H9 (cell line): ENCODE results near the gene ARRB1. TPM values are rescaled to one million over a fixed set of nuclear protein-coding genes. Genes with fewer than 3 reads are reported as not detected.
A peak's percentile ranks its signal among the peaks of the same experiment; 100 is the strongest.

Experiments used
- DNase-seq: peaks from one replicate; pipeline ENCODE4 v3.0.0-alpha.2; 2017
- H2AFZ ChIP-seq: one replicate; pipeline ENCODE4 v1.6.1; 2013; ENCODE audit warnings: mild to moderate bottlenecking, low read length, control low read depth, moderate library complexity
- H2AK5ac ChIP-seq: 2 replicates; pipeline ENCODE4 v1.6.1; 2013; ENCODE audit warnings: low read length, control low read depth, mixed read lengths; ENCODE audit not compliant: insufficient read length
- H2BK120ac ChIP-seq: one replicate; pipeline ENCODE4 v1.6.1; 2013; ENCODE audit warnings: low read depth, mild to moderate bottlenecking, low read length, control low read depth, inconsistent platforms; ENCODE audit not compliant: poor library complexity, severe bottlenecking
- H2BK12ac ChIP-seq: 2 replicates; pipeline ENCODE4 v1.6.1; 2013; ENCODE audit warnings: low read length, control low read depth, mixed read lengths, low read depth; ENCODE audit not compliant: insufficient read length
- H2BK15ac ChIP-seq: 2 replicates; pipeline ENCODE4 v1.6.1; 2013; ENCODE audit warnings: low read depth, low read length, control low read depth
- H2BK20ac ChIP-seq: one replicate; pipeline ENCODE4 v1.6.1; 2013; ENCODE audit warnings: low read depth, mild to moderate bottlenecking, low read length, control low read depth, inconsistent platforms; ENCODE audit not compliant: poor library complexity, severe bottlenecking
- H2BK5ac ChIP-seq: 2 replicates; pipeline ENCODE4 v1.6.1; 2013; ENCODE audit warnings: low read length, control low read depth, mixed read lengths; ENCODE audit not compliant: insufficient read length
- H3K14ac ChIP-seq: 2 replicates; pipeline ENCODE4 v1.6.1; 2013; ENCODE audit warnings: low read length, control low read depth; ENCODE audit not compliant: insufficient read depth
- H3K18ac ChIP-seq: 2 replicates; pipeline ENCODE4 v1.6.1; 2013; ENCODE audit warnings: low read depth, mild to moderate bottlenecking, mixed read lengths, low read length, control low read depth; ENCODE audit not compliant: insufficient read length
- H3K23ac ChIP-seq: 2 replicates; pipeline ENCODE4 v1.6.1; 2013; ENCODE audit warnings: low read length, control low read depth, mixed read lengths, low read depth; ENCODE audit not compliant: insufficient read length
- H3K23me2 ChIP-seq: 2 replicates; pipeline ENCODE4 v1.6.1; 2013; ENCODE audit warnings: low read depth, mild to moderate bottlenecking, mixed read lengths, low read length, control low read depth; ENCODE audit not compliant: insufficient read length, poor library complexity, severe bottlenecking
- H3K27ac ChIP-seq: 2 replicates; pipeline ENCODE4 v1.5.1; 2013; ENCODE audit warnings: low read length, control low read depth, mixed read lengths, low read depth; ENCODE audit not compliant: insufficient read length
- H3K27me3 ChIP-seq: 2 replicates; pipeline ENCODE4 v1.6.1; 2013; ENCODE audit warnings: low read length, control low read depth, inconsistent platforms; ENCODE audit not compliant: insufficient read depth
- H3K4ac ChIP-seq: 2 replicates; pipeline ENCODE4 v1.6.1; 2013; ENCODE audit warnings: low read depth, mild to moderate bottlenecking, control low read depth, inconsistent platforms, low read length, moderate library complexity
- H3K4me1 ChIP-seq: 2 replicates; pipeline ENCODE4 v1.6.1; 2013; ENCODE audit warnings: low read length, control low read depth, inconsistent platforms; ENCODE audit not compliant: insufficient read depth
- H3K4me2 ChIP-seq: 2 replicates; pipeline ENCODE4 v1.6.1; 2013; ENCODE audit warnings: low read length, control low read depth, mixed read lengths; ENCODE audit not compliant: insufficient read length, insufficient read depth
- H3K56ac ChIP-seq: 2 replicates; pipeline ENCODE4 v1.6.1; 2013; ENCODE audit warnings: low read depth, mild to moderate bottlenecking, mixed read lengths, low read length, control low read depth; ENCODE audit not compliant: insufficient read length
- H3K79me1 ChIP-seq: 2 replicates; pipeline ENCODE4 v1.6.1; 2013; ENCODE audit warnings: low read depth, mild to moderate bottlenecking, moderate library complexity, low read length, control low read depth, inconsistent platforms; ENCODE audit not compliant: insufficient read depth, poor library complexity, severe bottlenecking
- H3K79me2 ChIP-seq: 2 replicates; pipeline ENCODE4 v1.6.1; 2013; ENCODE audit warnings: low read length, control low read depth, inconsistent platforms; ENCODE audit not compliant: insufficient read depth
- H3K9ac ChIP-seq: 2 replicates; pipeline ENCODE4 v1.6.1; 2013; ENCODE audit warnings: low read length, control low read depth, mixed read lengths; ENCODE audit not compliant: insufficient read length; ENCODE audit errors: extremely low read depth
- H3K9me3 ChIP-seq: one replicate; pipeline ENCODE4 v1.6.1; 2013; ENCODE audit warnings: low read depth, low read length, inconsistent platforms; ENCODE audit not compliant: control insufficient read depth
- H3T11ph ChIP-seq: one replicate; pipeline ENCODE4 v1.6.1; 2013; ENCODE audit warnings: mild to moderate bottlenecking, low read length, control low read depth, inconsistent platforms
- H4K20me1 ChIP-seq: one replicate; pipeline ENCODE4 v1.6.1; 2013; ENCODE audit not compliant: control insufficient read depth, insufficient read length, insufficient read depth
- H4K5ac ChIP-seq: 2 replicates; pipeline ENCODE4 v1.6.1; 2013; ENCODE audit warnings: low read depth, mild to moderate bottlenecking, mixed read lengths, low read length, control low read depth; ENCODE audit not compliant: insufficient read length
- H4K8ac ChIP-seq: replicated peaks from 2 replicates; pipeline ENCODE4 v1.6.1; 2013; ENCODE audit warnings: low read length, control low read depth, mixed read lengths, low read depth; ENCODE audit not compliant: insufficient read length
- H4K91ac ChIP-seq: 2 replicates; pipeline ENCODE4 v1.6.1; 2013; ENCODE audit warnings: low read depth, mild to moderate bottlenecking, moderate library complexity, mixed read lengths, low read length, control low read depth; ENCODE audit not compliant: insufficient read length
- H3K27ac Mint-ChIP-seq, 3 experiments: 2 replicates in 2 of 3; 3 replicates in 1 of 3; pipeline ENCODE4 v1.8.0; 2020 to 2021; ENCODE audit warnings: mixed read lengths in 3 of 3, mild to moderate bottlenecking in 1 of 3, moderate library complexity in 1 of 3
- H3K27me3 Mint-ChIP-seq: 2 replicates; pipeline ENCODE4 v1.8.0; 2021; ENCODE audit warnings: low read depth, mild to moderate bottlenecking, moderate library complexity, mixed read lengths
- H3K36me3 Mint-ChIP-seq, 3 experiments: 2 replicates in 2 of 3; 3 replicates in 1 of 3; pipeline ENCODE4 v1.8.0; 2020 to 2021; ENCODE audit warnings: low read depth in 3 of 3, mixed read lengths in 3 of 3; ENCODE audit not compliant: insufficient read depth in 1 of 3
- H3K4me1 Mint-ChIP-seq, 2 experiments: 2 replicates each; pipeline ENCODE4 v1.8.0; 2020; ENCODE audit warnings: mixed read lengths in 2 of 2
- H3K4me3 Mint-ChIP-seq, 2 experiments: 2 replicates in 1 of 2; 3 replicates in 1 of 2; pipeline ENCODE4 v1.8.0; 2020 to 2021; ENCODE audit warnings: mild to moderate bottlenecking in 2 of 2, mixed read lengths in 2 of 2, moderate library complexity in 1 of 2
- H3K9me3 Mint-ChIP-seq, 2 experiments: 2 replicates in 1 of 2; 3 replicates in 1 of 2; pipeline ENCODE4 v1.8.0; 2020; ENCODE audit warnings: mild to moderate bottlenecking in 2 of 2, mixed read lengths in 2 of 2, moderate library complexity in 1 of 2
- CTCF ChIP-seq: fragments of 200-600 bp; sonication (generic); conservative IDR thresholded peaks from 3 replicates; pipeline ENCODE4 v1.8.0; 2021; ENCODE audit warnings: antibody characterized with exemption, mild to moderate bottlenecking
- WGBS: extraction: QIAGEN DNeasy Blood & Tissue Kit; methylation state at CpG from one replicate; pipeline ENCODE4 v1.1.7; 2013; ENCODE audit warnings: missing lambda C conversion rate, low lambda C conversion rate, mixed read lengths; ENCODE audit not compliant: insufficient read length; ENCODE audit errors: extremely low coverage; 5-methylcytosine and 5-hydroxymethylcytosine counted together
- total RNA-seq: library from RNA; stranded (reverse); gene quantifications from 2 replicates; pipeline ENCODE4 v1.2.1, GENCODE V29; 2021

Gene ARRB1
- total RNA-seq, 1 experiment from 2014 or later, result 20.6 TPM

- H3K23me2 ChIP-seq, result no peaks in the 10 kb centered on the region
- no peak for DNase-seq
- no peaks in the 10 kb centered on the region for H4K20me1 ChIP-seq
- H2BK120ac ChIP-seq, result no peak overlapping the region
- Mint-ChIP-seq H3K4me1 (peaks cover 71 to 83% of the 10 kb centered on the region in 2 experiments), H3K36me3 (no peaks in the 10 kb centered on the region; a peak in 1 of 7 replicates), H3K4me3 (peak overlapping the region in 1 of 2 experiments; percentile 34; a peak in 1 of 5 replicates), H3K9me3 (no peaks in the 10 kb centered on the region), H3K27ac (peak overlapping the region in 1 of 3 experiments; percentile 94; a peak in 3 of 7 replicates), H3K27me3 (no peaks in the 10 kb centered on the region; the same call in 1 of the 2 replicates)
- H2BK20ac ChIP-seq, result no peak overlapping the region
- H3K4me2 ChIP-seq, result no peak overlapping the region
- H3K79me1 ChIP-seq, result no peaks in the 10 kb centered on the region
- no peaks in the 10 kb centered on the region for H3K27me3 ChIP-seq
- H2AK5ac ChIP-seq, result no peak overlapping the region
- no peak overlapping the region for H3K4ac ChIP-seq
- H4K8ac ChIP-seq, result no peak overlapping the region
- peaks cover 11% of the 10 kb centered on the region; the same call in 1 of the 2 replicates for H3K4me1 ChIP-seq
- no peak overlapping the region for H3K14ac ChIP-seq
- no peak overlapping the region for H2BK12ac ChIP-seq
- no peak overlapping the region for H4K5ac ChIP-seq
- no peaks in the 10 kb centered on the region for H3K79me2 ChIP-seq
- no CpG with 5 or more reads among the region's 15 CpGs for WGBS
- H3K27ac ChIP-seq, result no peak overlapping the region
- H3K9ac ChIP-seq, result no peak overlapping the region
- no peak overlapping the region for H2AFZ ChIP-seq
- no peak overlapping the region for H3K56ac ChIP-seq
- H3K18ac ChIP-seq, result no peak overlapping the region
- no peak overlapping the region for H3T11ph ChIP-seq
- no peak overlapping the region for H2BK15ac ChIP-seq
- peak; percentile 17; the same call in 2 of the 3 replicates for TF ChIP-seq CTCF
- no peaks in the 10 kb centered on the region for H3K9me3 ChIP-seq
- no peak overlapping the region for H4K91ac ChIP-seq
- H2BK5ac ChIP-seq, result no peak overlapping the region
- H3K23ac ChIP-seq, result no peak overlapping the region
Measured at GRCh38 chr11:75342231-75342918, 9.1 kb downstream of the ARRB1 start.
